Sigmoid colon (tissue), 4 donors: ENCODE results near the gene C11orf58.

ENCODE experiments used
- CTCF ChIP-seq, 4 experiments: fragments of 450-650 bp in 3 of 4; fragments of 200-600 bp in 1 of 4; IDR thresholded peaks; one replicate each; pipeline ENCODE4 v1.5.1; 2016 to 2019; ENCODE audit warnings: antibody characterized with exemption in 4 of 4, mild to moderate bottlenecking in 3 of 4, moderate library complexity in 2 of 4
- POLR2AphosphoS5 ChIP-seq, 4 donors: sonication (generic); formaldehyde crosslinking; IDR thresholded peaks; one replicate each; pipeline ENCODE4 v1.6.1; 2017; ENCODE audit warnings: antibody characterized with exemption in 4 of 4

DNA sequence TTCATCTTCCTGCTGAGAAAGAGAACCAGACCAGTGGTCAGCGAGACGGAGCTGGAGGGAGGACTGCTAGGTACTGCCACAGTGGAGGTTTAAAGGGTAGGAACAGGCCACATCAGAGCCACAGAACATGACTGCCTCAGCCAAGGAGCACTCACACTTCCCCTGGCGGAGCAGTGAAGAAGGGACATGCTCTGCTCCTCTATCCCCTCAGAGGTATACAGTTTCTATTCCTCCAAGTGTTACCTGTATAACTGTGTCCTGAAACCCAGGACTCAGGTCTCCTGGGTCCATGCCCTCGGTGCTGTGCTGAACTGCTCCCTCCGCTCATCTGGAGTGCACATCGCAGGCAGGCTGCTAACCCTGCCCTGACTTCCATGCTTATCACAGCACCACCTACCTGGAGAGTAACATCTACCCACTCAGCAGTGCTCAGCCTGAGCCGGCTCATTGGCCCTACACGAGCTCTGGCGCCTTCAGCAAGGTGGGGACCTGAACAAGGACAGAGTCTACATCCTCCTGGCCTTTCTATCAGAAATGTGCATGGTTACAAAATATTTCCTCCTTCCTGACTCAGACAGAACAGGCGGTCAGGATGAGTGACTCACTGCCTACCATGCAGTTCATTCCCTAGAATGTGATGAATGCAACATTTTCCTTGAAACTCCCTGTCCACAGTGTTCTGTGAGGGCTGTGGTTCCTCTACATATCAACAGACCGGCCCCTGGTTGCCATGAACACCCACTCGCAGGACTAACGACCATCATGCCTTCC, 52.9 kb downstream of the C11orf58 start:
- TF ChIP-seq CTCF (IDR thresholded peaks at IDR 0.05) = no peak
- peak in 1 of 4 donors; percentile 66 for TF ChIP-seq POLR2AphosphoS5 (IDR thresholded peaks at IDR 0.05)
